Large intestine (tissue), 3 donors: ENCODE results near the gene QSOX1. TPM values are rescaled to one million over a fixed set of nuclear protein-coding genes. Genes with fewer than 3 reads are reported as not detected.

ENCODE experiments used
- DNase-seq, 2 donors: peaks; one replicate each; pipeline versions ENCODE4 v3.0.0 to v3.0.0-alpha.2; 2013
- H3K27ac ChIP-seq: one replicate; pipeline ENCODE4 v1.5.1; 2013; ENCODE audit warnings: low read length
- H3K27me3 ChIP-seq: 2 replicates; pipeline ENCODE4 v1.6.1; 2013; ENCODE audit warnings: low read length; ENCODE audit not compliant: control insufficient read depth, insufficient read depth
- H3K36me3 ChIP-seq: 2 replicates; pipeline ENCODE4 v1.6.1; 2013; ENCODE audit warnings: low read length; ENCODE audit not compliant: control insufficient read depth, insufficient read depth
- H3K4me1 ChIP-seq: one replicate; pipeline ENCODE4 v1.6.1; 2013; ENCODE audit warnings: low read length; ENCODE audit not compliant: control insufficient read depth, insufficient read depth
- H3K4me3 ChIP-seq: one replicate; pipeline ENCODE4 v1.5.1; 2013; ENCODE audit warnings: low read length
- H3K9me3 ChIP-seq: one replicate; pipeline ENCODE4 v1.6.1; 2013; ENCODE audit warnings: mild to moderate bottlenecking, low read depth, low read length, moderate library complexity; ENCODE audit not compliant: control insufficient read depth
- WGBS: methylation state at CpG from one replicate; pipeline ENCODE4 v1.1.5; 2013; ENCODE audit warnings: low lambda C conversion rate; ENCODE audit not compliant: insufficient coverage; 5-methylcytosine and 5-hydroxymethylcytosine counted together
- polyA plus RNA-seq: library from polyadenylated mRNA; unstranded; fragments of 120-200 nt; gene quantifications from one replicate; pipeline ENCODE4 v1.2.1, GENCODE V29; 2013

Gene QSOX1
- polyA plus RNA-seq, 1 donor, result 43.3 TPM

- H3K4me1 ChIP-seq, result peaks cover 26% of the 10 kb centered on the region
- peaks cover 16% of the 10 kb centered on the region for H3K27me3 ChIP-seq
- peak overlapping the region; percentile 10 for H3K27ac ChIP-seq
- H3K4me3 ChIP-seq, result no peak overlapping the region
- no CpG with 5 or more reads among the region's 3 CpGs for WGBS
- no peaks in the 10 kb centered on the region for H3K36me3 ChIP-seq
- H3K9me3 ChIP-seq, result no peaks in the 10 kb centered on the region
- DNase-seq, result peak in 1 of 2 donors; percentile 79
Observed at GRCh38 chr1:180157576-180158057, 2.9 kb downstream of the QSOX1 start.

GRCh38 chr1:180158149-180159147 is 3.8 kb downstream of the QSOX1 start:
- Histone ChIP-seq H3K27ac (peak overlapping the region; percentile 28), H3K4me1 (peaks cover 26% of the 10 kb centered on the region), H3K36me3 (no peaks in the 10 kb centered on the region), H3K4me3 (no peak overlapping the region), H3K9me3 (no peaks in the 10 kb centered on the region), H3K27me3 (peaks cover 11% of the 10 kb centered on the region)
- WGBS, result no CpG with 5 or more reads among the region's 16 CpGs
- DNase-seq, result no peak

- no peak for DNase-seq
- no CpG with 5 or more reads among the region's 1 CpG for WGBS
- Histone ChIP-seq H3K9me3 (no peaks in the 10 kb centered on the region), H3K27me3 (peaks cover 4% of the 10 kb centered on the region), H3K36me3 (no peaks in the 10 kb centered on the region), H3K4me3 (no peak overlapping the region), H3K27ac (no peak overlapping the region), H3K4me1 (peaks cover 22% of the 10 kb centered on the region)
Observed at GRCh38 chr1:180160357-180160756, 5.7 kb downstream of the QSOX1 start.

DNA sequence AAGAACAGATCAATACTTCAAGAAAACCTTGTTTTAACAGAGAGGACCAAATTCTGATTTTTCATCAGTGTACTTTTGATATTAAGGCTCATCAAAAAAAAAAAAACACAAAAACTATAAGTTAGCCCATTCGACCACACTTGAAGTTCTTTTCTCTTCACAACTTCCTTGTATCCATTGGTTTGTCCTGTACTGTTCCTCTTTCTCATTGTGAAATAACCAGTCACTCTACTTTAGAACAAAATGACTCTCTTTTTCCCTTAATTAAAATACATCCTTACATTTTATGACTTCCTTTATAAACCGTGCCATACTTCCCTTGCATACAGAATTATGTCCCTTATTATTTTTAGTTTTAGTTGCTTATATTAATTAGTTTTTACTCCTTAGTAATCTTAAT is 8.4 kb downstream of the QSOX1 start:
- Histone ChIP-seq H3K4me1 (peaks cover 14% of the 10 kb centered on the region), H3K36me3 (peaks cover 4% of the 10 kb centered on the region), H3K27ac (no peak overlapping the region), H3K9me3 (no peaks in the 10 kb centered on the region), H3K4me3 (no peak overlapping the region), H3K27me3 (no peaks in the 10 kb centered on the region)
- WGBS, result 94% methylated on average over 2 of the region's 2 CpGs
- DNase-seq, result no peak

DNA sequence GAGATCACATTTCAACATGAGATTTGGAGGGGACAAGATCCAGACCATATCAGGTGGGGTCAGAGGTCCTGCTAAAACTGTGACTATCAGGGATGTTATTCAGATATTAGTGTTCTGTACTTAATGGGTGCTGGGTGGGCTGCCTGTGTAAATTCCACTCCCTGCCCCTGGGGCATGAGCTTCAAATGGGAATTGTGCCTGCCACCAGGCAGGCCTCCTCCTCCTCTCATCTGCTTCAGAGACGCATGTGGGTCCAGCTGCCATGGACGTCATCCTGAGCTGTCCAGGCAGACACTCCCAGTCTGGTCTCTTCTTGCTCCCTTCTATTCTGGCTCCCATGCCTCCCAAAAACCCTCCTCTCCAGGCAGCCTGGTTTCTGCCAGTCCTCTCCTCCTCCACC is 10.4 kb downstream of the QSOX1 start:
- no CpG with 5 or more reads among the region's 2 CpGs for WGBS
- H3K27ac ChIP-seq, result no peak overlapping the region
- H3K27me3 ChIP-seq, result no peaks in the 10 kb centered on the region
- H3K4me3 ChIP-seq, result no peak overlapping the region
- peaks cover 19% of the 10 kb centered on the region for H3K4me1 ChIP-seq
- peaks cover 4% of the 10 kb centered on the region for H3K36me3 ChIP-seq
- no peak for DNase-seq
- H3K9me3 ChIP-seq, result no peaks in the 10 kb centered on the region

DNA sequence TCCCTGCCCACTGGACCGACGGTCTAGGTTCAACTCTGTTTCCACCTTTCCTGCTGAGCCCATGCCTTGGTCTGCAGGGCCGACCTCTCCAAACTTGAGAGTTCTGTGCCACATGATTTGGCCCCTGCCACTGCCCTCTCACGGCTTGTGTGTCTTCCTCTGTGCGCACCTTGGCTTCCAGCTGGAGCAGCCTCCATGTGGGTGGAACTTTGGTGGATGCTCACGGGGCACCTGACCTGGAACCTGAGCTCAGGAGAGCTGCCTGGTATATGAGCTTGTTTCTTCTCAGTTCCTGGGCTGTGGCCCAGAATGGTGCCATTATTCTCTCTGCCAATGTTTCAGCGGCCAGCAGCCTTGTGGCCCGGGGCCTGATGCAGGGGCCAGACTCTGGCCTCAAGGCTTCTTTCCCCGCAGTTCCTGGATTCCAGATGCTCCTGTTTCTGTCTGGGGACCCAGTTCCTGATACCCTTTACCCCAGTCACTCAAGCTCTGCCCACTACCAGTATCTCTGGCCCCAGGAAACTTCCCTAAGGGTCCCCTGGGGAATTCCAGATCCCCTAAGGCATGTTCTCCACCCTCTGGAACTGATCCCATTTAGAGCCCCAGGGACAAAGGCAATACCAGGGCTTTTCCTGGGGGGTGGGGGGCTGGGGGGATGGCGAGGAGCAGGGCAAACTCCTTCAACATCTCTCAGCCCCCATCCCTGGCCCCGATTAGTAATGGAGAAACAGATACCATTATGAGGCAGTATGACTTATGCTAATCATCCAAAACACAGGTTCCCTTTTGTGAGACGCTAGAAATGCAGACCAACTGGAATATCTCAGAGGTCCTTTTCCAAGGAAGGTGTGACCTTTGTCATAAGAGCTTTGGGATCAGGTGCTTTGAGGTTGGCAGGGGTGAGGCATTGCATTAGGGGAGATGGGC is 11.1 kb downstream of the QSOX1 start:
- no peaks in the 10 kb centered on the region for H3K27me3 ChIP-seq
- peaks cover 25% of the 10 kb centered on the region for H3K4me1 ChIP-seq
- no peak overlapping the region for H3K27ac ChIP-seq
- no CpG with 5 or more reads among the region's 12 CpGs for WGBS
- DNase-seq, result no peak
- H3K36me3 ChIP-seq, result peaks cover 4% of the 10 kb centered on the region
- H3K4me3 ChIP-seq, result no peak overlapping the region
- no peaks in the 10 kb centered on the region for H3K9me3 ChIP-seq

DNA sequence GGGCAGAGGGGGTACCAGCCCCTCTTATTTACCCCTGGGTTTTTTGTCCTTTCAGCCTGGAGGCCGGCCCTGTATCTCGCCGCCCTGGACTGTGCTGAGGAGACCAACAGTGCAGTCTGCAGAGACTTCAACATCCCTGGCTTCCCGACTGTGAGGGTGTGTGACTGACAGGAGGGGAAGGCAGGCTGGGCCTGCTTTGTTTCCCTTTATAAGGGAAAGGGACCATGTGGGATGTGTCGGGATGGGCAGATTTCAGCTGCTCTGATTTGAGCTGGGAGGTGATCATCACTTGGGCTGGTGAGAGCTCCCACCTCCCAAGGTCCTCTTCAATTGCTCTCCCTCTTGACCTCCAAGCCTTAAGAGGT is 11.7 kb downstream of the QSOX1 start:
- Histone ChIP-seq H3K36me3 (peaks cover 4% of the 10 kb centered on the region), H3K27me3 (no peaks in the 10 kb centered on the region), H3K27ac (no peak overlapping the region), H3K4me1 (peaks cover 25% of the 10 kb centered on the region), H3K9me3 (no peaks in the 10 kb centered on the region), H3K4me3 (no peak overlapping the region)
- no peak for DNase-seq
- WGBS, result no CpG with 5 or more reads among the region's 5 CpGs

DNA sequence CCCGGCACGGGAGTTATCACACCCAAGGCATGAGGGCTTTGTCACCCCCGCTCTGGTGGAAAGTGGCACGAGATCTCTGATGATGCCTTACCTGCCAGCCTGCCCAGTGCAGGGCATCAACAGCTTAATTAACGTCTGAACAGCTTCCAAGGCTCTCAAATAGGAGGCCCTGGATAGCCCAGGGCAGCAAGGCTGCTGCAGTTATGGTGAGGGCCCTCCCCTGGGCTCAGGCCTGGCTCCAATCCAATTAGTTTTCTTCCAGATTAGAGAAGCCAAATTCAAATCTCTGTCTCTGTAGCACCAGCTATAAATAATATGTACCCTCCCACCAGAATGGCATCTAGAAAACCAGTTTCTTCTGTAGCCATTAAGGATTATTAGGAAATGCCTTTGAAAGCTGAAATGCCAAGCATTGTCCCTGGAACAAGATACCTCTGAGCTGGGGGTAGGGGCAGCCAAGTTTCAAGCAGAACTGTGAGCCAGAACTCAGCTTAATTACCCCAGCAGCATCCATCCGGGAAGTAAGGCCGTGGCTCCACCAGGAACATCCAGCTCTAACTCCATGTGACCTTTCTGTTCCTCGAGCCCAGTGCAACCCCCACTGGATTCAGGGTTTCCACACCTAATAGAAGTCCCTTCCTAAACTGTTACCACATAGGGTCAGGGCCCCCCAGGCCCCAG is 12.5 kb downstream of the QSOX1 start:
- DNase-seq, result no peak

GRCh38 chr1:180167721-180168467 is 13.2 kb downstream of the QSOX1 start:
- no peaks in the 10 kb centered on the region for H3K27me3 ChIP-seq
- H3K4me3 ChIP-seq, result no peak overlapping the region
- DNase-seq, result peak; percentile 52 to 69
- H3K9me3 ChIP-seq, result no peaks in the 10 kb centered on the region
- H3K4me1 ChIP-seq, result peaks cover 25% of the 10 kb centered on the region
- H3K36me3 ChIP-seq, result peaks cover 4% of the 10 kb centered on the region
- peak overlapping the region; percentile 22 for H3K27ac ChIP-seq
- no CpG with 5 or more reads among the region's 13 CpGs for WGBS

More for the DNA sequence above, 12.5 kb downstream of the QSOX1 start:
- peaks cover 25% of the 10 kb centered on the region for H3K4me1 ChIP-seq
- H3K27ac ChIP-seq, result no peak overlapping the region
- no peaks in the 10 kb centered on the region for H3K9me3 ChIP-seq
- H3K36me3 ChIP-seq, result peaks cover 4% of the 10 kb centered on the region
- no peak overlapping the region for H3K4me3 ChIP-seq
- no CpG with 5 or more reads among the region's 8 CpGs for WGBS
- no peaks in the 10 kb centered on the region for H3K27me3 ChIP-seq
